Gastroesophageal sphincter (tissue), 4 donors: Measurements from ENCODE around the gene TAGLN3. TPM values are rescaled to one million over a fixed set of nuclear protein-coding genes. Genes with fewer than 3 reads are reported as not detected.

Experiments
- ATAC-seq: fragments of 150-250 bp; one replicate; pipeline ENCODE4 v1.9.1; 2016; ENCODE audit warnings: mild to moderate bottlenecking, moderate library complexity
- H3K27ac ChIP-seq, 4 donors: fragments of 200-600 bp; sonication (generic) in 3 of 4; 1 replicate in 3 of 4; 2 replicates in 1 of 4; pipeline ENCODE4 v1.5.1; 2016 to 2019
- H3K27me3 ChIP-seq: fragments of 200-600 bp; sonication (generic); one replicate; pipeline ENCODE4 v1.5.1; 2019
- H3K36me3 ChIP-seq, 2 donors: fragments of 200-600 bp; sonication (generic); one replicate each; pipeline ENCODE4 v1.5.1; 2019; ENCODE audit warnings: control low read depth in 1 of 2
- H3K4me1 ChIP-seq, 3 donors: fragments of 200-600 bp; sonication (generic); 1 replicate in 2 of 3; 2 replicates in 1 of 3; pipeline ENCODE4 v1.5.1; 2016 to 2019; ENCODE audit warnings: control low read depth in 2 of 3
- H3K4me3 ChIP-seq, 2 donors: fragments of 200-600 bp; sonication (generic); one replicate each; pipeline ENCODE4 v1.5.1; 2019; ENCODE audit warnings: mild to moderate bottlenecking in 1 of 2, moderate library complexity in 1 of 2
- H3K9me3 ChIP-seq, 3 donors: fragments of 200-600 bp; sonication (generic); one replicate each; pipeline ENCODE4 v1.5.1; 2017 to 2019; ENCODE audit warnings: control low read depth in 2 of 3
- CTCF ChIP-seq, 4 experiments: fragments of 200-600 bp in 2 of 4; fragments of 450-650 bp in 2 of 4; sonication (generic) in 1 of 4; IDR thresholded peaks; one replicate each; pipeline ENCODE4 v1.5.1; 2017 to 2019; ENCODE audit warnings: antibody characterized with exemption in 4 of 4, mild to moderate bottlenecking in 2 of 4, moderate library complexity in 2 of 4
- EP300 ChIP-seq: sonication (generic); formaldehyde crosslinking; IDR thresholded peaks from one replicate; pipeline ENCODE4 v1.6.1; 2017; ENCODE audit warnings: antibody characterized with exemption, mild to moderate bottlenecking
- POLR2A ChIP-seq, 2 donors: fragments of 450-650 bp; IDR thresholded peaks; one replicate each; pipeline ENCODE4 v1.6.1; 2017; ENCODE audit warnings: antibody characterized with exemption in 2 of 2, mild to moderate bottlenecking in 2 of 2, moderate library complexity in 1 of 2
- POLR2AphosphoS5 ChIP-seq: sonication (generic); formaldehyde crosslinking; IDR thresholded peaks from one replicate; pipeline ENCODE4 v1.6.1; 2017; ENCODE audit warnings: antibody characterized with exemption
- WGBS, 2 donors: methylation state at CpG; one replicate each; pipeline ENCODE4 v1.1.5; 2018; ENCODE audit warnings: low coverage in 1 of 2; 5-methylcytosine and 5-hydroxymethylcytosine counted together
- total RNA-seq, 4 donors: library from RNA; depleted of rRNA; stranded (reverse); fragments of >200 nt; gene quantifications; one replicate each; pipeline ENCODE4 v1.1.0, GENCODE V29; 2016

Gene TAGLN3
- total RNA-seq, 4 donors from 2014 or later = 1.1 to 2.7 (median 1.5) TPM; not detected in 1

- H3K27ac ChIP-seq = no peak overlapping the region
- peaks cover 10% of the 10 kb centered on the region for H3K27me3 ChIP-seq
- H3K36me3 ChIP-seq = no peaks in the 10 kb centered on the region
- H3K4me3 ChIP-seq = no peak overlapping the region
- H3K4me1 ChIP-seq = peaks cover 0 to 16% (median 6%) of the 10 kb centered on the region in 3 donors
- no peak for ATAC-seq
- H3K9me3 ChIP-seq = no peaks in the 10 kb centered on the region
- no peak for TF ChIP-seq POLR2AphosphoS5
- TF ChIP-seq POLR2A (IDR thresholded peaks at IDR 0.05) = no peak
- TF ChIP-seq EP300 = no peak
- no peak for TF ChIP-seq CTCF (IDR thresholded peaks at IDR 0.05)
- WGBS, 2 donors = 95 to 100% methylated on average over 2 to 4 of the region's 5 CpGs
Observed at GRCh38 chr3:112000367-112000771, 1.6 kb downstream of the TAGLN3 start.

DNA sequence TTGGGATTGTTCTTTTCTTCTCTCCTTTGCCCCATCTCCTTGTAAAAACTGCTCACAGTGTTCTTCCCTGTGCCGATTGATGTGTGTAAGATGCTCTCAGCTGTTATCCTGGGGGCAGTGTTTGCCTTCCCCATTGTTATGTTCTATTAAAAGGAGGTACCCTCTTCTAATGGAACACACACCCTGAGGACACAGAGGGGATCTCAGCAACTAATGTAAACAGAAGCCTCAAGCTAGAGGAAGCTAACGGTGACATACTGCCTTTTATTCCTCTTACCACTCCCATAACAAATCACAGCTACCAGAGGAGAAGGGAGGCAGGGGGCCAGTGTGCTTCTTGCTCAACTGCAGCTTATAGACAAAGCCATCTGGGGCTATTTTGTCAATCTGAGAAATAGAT, 2.2 kb downstream of the TAGLN3 start:
- WGBS, 2 donors = 93 to 94% methylated on average over 2 of the region's 2 CpGs

GRCh38 chr3:112001526-112001925, 2.8 kb downstream of the TAGLN3 start:
- WGBS, 2 donors = 100% methylated on average over 1 to 2 of the region's 2 CpGs
- Histone ChIP-seq H3K9me3 (no peaks in the 10 kb centered on the region), H3K4me1 (peaks cover 0 to 16% (median 6%) of the 10 kb centered on the region in 3 donors), H3K4me3 (no peak overlapping the region), H3K36me3 (no peaks in the 10 kb centered on the region), H3K27me3 (peaks cover 10% of the 10 kb centered on the region), H3K27ac (no peak overlapping the region)
- no peak for ATAC-seq
- TF ChIP-seq CTCF (IDR thresholded peaks at IDR 0.05) = no peak

More for the DNA sequence above, 2.2 kb downstream of the TAGLN3 start:
- no peaks in the 10 kb centered on the region for H3K9me3 ChIP-seq
- no peak for ATAC-seq
- H3K4me1 ChIP-seq = peaks cover 0 to 16% (median 6%) of the 10 kb centered on the region in 3 donors
- no peak overlapping the region for H3K27ac ChIP-seq
- peaks cover 10% of the 10 kb centered on the region for H3K27me3 ChIP-seq
- H3K36me3 ChIP-seq = no peaks in the 10 kb centered on the region
- no peak overlapping the region for H3K4me3 ChIP-seq
- TF ChIP-seq CTCF (IDR thresholded peaks at IDR 0.05) = no peak
- TF ChIP-seq POLR2AphosphoS5 = no peak
- no peak for TF ChIP-seq EP300
- no peak for TF ChIP-seq POLR2A (IDR thresholded peaks at IDR 0.05)

DNA sequence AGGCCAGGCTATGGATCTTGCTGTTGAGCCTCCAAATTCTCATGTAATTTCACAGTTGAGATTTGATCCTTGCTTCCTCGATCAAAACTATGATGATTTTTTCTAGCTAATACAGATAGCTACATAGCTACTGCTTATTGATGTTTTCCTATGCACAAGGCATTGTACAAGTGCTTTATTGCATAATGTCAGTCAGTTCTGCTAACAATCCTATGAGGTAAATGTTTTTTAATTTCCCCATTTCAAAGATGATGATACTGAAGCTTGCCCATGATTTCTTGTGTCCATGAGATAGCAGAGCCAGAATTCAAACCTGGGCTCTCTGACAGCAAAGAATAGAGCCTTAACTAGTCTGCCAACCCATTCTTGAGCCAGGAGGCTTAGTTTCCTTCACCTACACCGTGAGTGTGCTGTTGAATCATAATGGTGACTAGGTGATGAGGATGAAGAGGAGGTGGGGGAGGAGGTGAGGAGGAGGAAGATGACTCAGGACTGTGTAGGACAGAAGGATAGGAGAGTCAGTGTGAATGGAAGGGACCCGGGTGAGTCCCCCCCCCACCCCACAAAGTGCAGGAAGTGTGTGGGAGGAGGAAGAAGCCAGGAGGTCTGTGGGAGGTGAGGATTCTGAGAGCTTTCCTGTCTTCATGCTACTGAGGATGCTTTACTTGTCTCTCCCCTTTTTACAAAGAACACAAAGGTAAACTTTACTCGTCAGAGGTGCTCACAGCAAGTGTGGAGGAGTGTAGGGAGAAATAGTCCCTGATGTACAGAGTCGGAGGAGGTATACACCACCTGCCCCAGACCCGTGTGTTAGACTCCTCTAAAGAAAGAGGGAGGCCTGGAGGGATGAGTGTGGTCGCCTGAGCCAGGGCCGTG, 3.6 kb downstream of the TAGLN3 start:
- no peaks in the 10 kb centered on the region for H3K36me3 ChIP-seq
- WGBS, 2 donors = 42 to 64% methylated on average over 1 to 8 of the region's 8 CpGs
- H3K9me3 ChIP-seq = no peaks in the 10 kb centered on the region
- ATAC-seq = no peak
- TF ChIP-seq EP300 (no peak), CTCF (IDR thresholded peaks at IDR 0.05) (no peak), POLR2A (IDR thresholded peaks at IDR 0.05) (no peak), POLR2AphosphoS5 (no peak)
- peaks cover 10% of the 10 kb centered on the region for H3K27me3 ChIP-seq
- H3K4me3 ChIP-seq = no peak overlapping the region
- peaks cover 0 to 16% (median 6%) of the 10 kb centered on the region in 3 donors for H3K4me1 ChIP-seq
- H3K27ac ChIP-seq = no peak overlapping the region
